PC-3 (cell line): ENCODE measurements around the gene COX4I1. TPM values are rescaled to one million over a fixed set of nuclear protein-coding genes. Genes with fewer than 3 reads are reported as not detected.

ENCODE experiments used
- ATAC-seq: fragments of 200-7000 bp; cut with Tn5 transposase; 2 replicates; pipeline ENCODE4 v1.9.1; 2020; ENCODE audit warnings: mild to moderate bottlenecking, moderate library complexity
- BruUV-seq: library from RNA; stranded (reverse); fragments of 400-500 nt; replicated peaks from 2 replicates; lab custom pipeline; 2021; lab: Mats Ljungman, UMichigan
- CTCF ChIA-PET: fragments of 300-600 bp; sonication (Branson Sonifier 250); formaldehyde crosslinking; loops from one replicate; lab custom pipeline; 2022; ENCODE audit warnings: antibody characterized with exemption; lab: Charles Lee
- POLR2A ChIA-PET: fragments of 300-600 bp; sonication (Branson Sonifier 250); formaldehyde crosslinking; loops from one replicate; lab custom pipeline; 2022; ENCODE audit warnings: antibody characterized with exemption; ENCODE audit not compliant: unreplicated experiment; lab: Charles Lee
- DNase-seq: peaks from one replicate; pipeline ENCODE4 v3.0.0-alpha.2; 2015
- H2AFZ ChIP-seq: fragments of 300-600 bp; sonication (generic); 2 replicates; pipeline ENCODE4 v1.6.0; 2016; ENCODE audit warnings: antibody characterized with exemption, low read length
- H3F3A ChIP-seq: fragments of 300-600 bp; sonication (generic); one replicate; pipeline ENCODE4 v1.6.0; 2017; ENCODE audit warnings: antibody characterized with exemption, low read length, control low read depth, mild to moderate bottlenecking; ENCODE audit not compliant: unreplicated experiment
- H3K27ac ChIP-seq: fragments of 300-600 bp; sonication (generic); 2 replicates; pipeline ENCODE4 v1.5.1; 2016; ENCODE audit warnings: mild to moderate bottlenecking, low read length
- H3K27me3 ChIP-seq: fragments of 300-600 bp; sonication (generic); 2 replicates; pipeline ENCODE4 v1.6.1; 2016; ENCODE audit warnings: low read length, mixed read lengths
- H3K36me3 ChIP-seq: fragments of 300-600 bp; sonication (generic); 2 replicates; pipeline ENCODE4 v1.6.1; 2016; ENCODE audit warnings: low read depth, mixed run types, low read length, mixed read lengths
- H3K4me1 ChIP-seq: fragments of 300-600 bp; sonication (generic); 2 replicates; pipeline ENCODE4 v1.5.1; 2016; ENCODE audit warnings: low read length; ENCODE audit not compliant: insufficient read depth
- H3K4me2 ChIP-seq: fragments of 300-600 bp; sonication (generic); 2 replicates; pipeline ENCODE4 v1.6.0; 2016; ENCODE audit warnings: low read length
- H3K4me3 ChIP-seq: fragments of 300-600 bp; sonication (generic); 2 replicates; pipeline ENCODE4 v1.5.1; 2016; ENCODE audit warnings: mild to moderate bottlenecking, low read length, mixed read lengths
- H3K79me2 ChIP-seq: fragments of 300-600 bp; sonication (generic); 2 replicates; pipeline ENCODE4 v1.6.1; 2017; ENCODE audit warnings: low read length, mixed read lengths
- H3K9ac ChIP-seq: fragments of 300-600 bp; sonication (generic); 2 replicates; pipeline ENCODE4 v1.6.0; 2016; ENCODE audit warnings: mild to moderate bottlenecking, low read length
- H3K9me2 ChIP-seq: fragments of 300-600 bp; sonication (generic); replicated peaks from 2 replicates; pipeline ENCODE4 v1.6.1; 2016; ENCODE audit warnings: mixed run types, low read length, mixed read lengths
- H3K9me3 ChIP-seq: fragments of 300-600 bp; sonication (generic); 2 replicates; pipeline ENCODE4 v1.6.1; 2016; ENCODE audit warnings: low read length, mixed read lengths
- H4K20me1 ChIP-seq: fragments of 300-600 bp; sonication (generic); 2 replicates; pipeline ENCODE4 v1.6.1; 2016; ENCODE audit warnings: low read length, mixed read lengths
- CTCF ChIP-seq: fragments of 300-600 bp; sonication (generic); conservative IDR thresholded peaks from 2 replicates; pipeline ENCODE4 v1.5.1; 2017; ENCODE audit warnings: antibody characterized with exemption, low read depth, mild to moderate bottlenecking, low read length
- EZH2 ChIP-seq: fragments of 300-600 bp; sonication (generic); IDR thresholded peaks from one replicate; pipeline ENCODE4 v1.6.1; 2017; ENCODE audit warnings: antibody characterized with exemption, mild to moderate bottlenecking, low read length; ENCODE audit not compliant: unreplicated experiment
- EZH2phosphoT487 ChIP-seq: fragments of 300-600 bp; sonication (generic); IDR thresholded peaks from 2 replicates; pipeline ENCODE4 v1.6.1; 2018; ENCODE audit warnings: mild to moderate bottlenecking, antibody characterized with exemption, low read length, borderline replicate concordance
- intact Hi-C: fragments of 100-400 bp; cut with micrococcal nuclease; formaldehyde crosslinking; loops from 2 replicates; pipeline ENCODE4 v1.9.0; 2023
- total RNA-seq: library from RNA; depleted of rRNA; stranded (reverse); fragments of >200 nt; gene quantifications from 2 replicates; pipeline ENCODE4 v1.2.3, GENCODE V29; 2014

Gene COX4I1
- total RNA-seq, 1 experiment from 2014 or later: 598 TPM

- no peaks in the 10 kb centered on the region for H3F3A ChIP-seq
- CTCF ChIA-PET: no interaction called here
- no peaks in the 10 kb centered on the region for H3K9me3 ChIP-seq
- intact Hi-C loops: no loop called here
- no TSS peak for BruUV-seq
- no peaks in the 10 kb centered on the region for H3K79me2 ChIP-seq
- H3K36me3 ChIP-seq: no peaks in the 10 kb centered on the region
- no peak overlapping the region for H3K4me2 ChIP-seq
- no peaks in the 10 kb centered on the region for H4K20me1 ChIP-seq
- no peaks in the 10 kb centered on the region for H3K9me2 ChIP-seq
- DNase-seq: no peak
- H2AFZ ChIP-seq: no peak overlapping the region
- no peak overlapping the region for H3K4me3 ChIP-seq
- TF ChIP-seq EZH2phosphoT487: no peak
- TF ChIP-seq EZH2: no peak
- no peak for TF ChIP-seq CTCF
- no peak for ATAC-seq
- peaks cover 84% of the 10 kb centered on the region for H3K27me3 ChIP-seq
- no peak overlapping the region for H3K27ac ChIP-seq
- no peaks in the 10 kb centered on the region for H3K4me1 ChIP-seq
- POLR2A ChIA-PET: no interaction called here
- no peak overlapping the region for H3K9ac ChIP-seq
Measured at GRCh38 chr16:85838876-85839585, 39.5 kb downstream of the COX4I1 start.

DNA sequence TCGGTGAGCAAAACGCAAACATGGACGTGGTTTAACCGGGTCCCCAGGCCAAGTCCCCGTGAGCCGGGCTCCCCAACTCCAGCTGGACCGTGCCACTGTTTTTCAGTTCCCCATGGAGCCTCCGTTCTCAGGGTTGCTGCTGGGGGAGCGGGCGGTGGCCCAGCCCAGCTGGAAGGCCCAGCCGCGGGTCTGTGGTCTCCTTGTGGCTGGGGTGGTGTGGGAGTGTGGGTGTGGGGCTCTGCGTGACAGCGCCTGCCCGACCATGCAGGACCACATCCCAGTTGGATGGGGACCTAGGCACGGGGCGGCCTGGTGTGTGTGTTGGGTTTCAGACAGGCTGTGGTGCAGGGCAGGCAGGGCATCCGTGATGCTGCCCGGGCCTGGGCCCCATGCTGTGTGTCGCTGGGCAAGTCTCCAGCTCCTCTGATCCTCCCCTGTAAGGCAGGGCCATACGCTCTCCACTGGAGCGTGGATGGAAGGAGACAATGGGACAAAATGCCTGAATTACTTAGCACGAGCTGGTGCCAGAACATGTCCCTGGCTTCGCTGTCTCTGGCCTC, 40.3 kb downstream of the COX4I1 start:
- ATAC-seq: no peak
- CTCF ChIA-PET: no interaction called here
- Histone ChIP-seq H3F3A (no peaks in the 10 kb centered on the region), H3K9me3 (no peaks in the 10 kb centered on the region), H3K36me3 (no peaks in the 10 kb centered on the region), H3K9me2 (no peaks in the 10 kb centered on the region), H3K9ac (no peak overlapping the region), H3K4me2 (no peak overlapping the region), H4K20me1 (no peaks in the 10 kb centered on the region), H2AFZ (no peak overlapping the region), H3K27me3 (peaks cover 90% of the 10 kb centered on the region), H3K27ac (no peak overlapping the region), H3K4me3 (no peak overlapping the region), H3K79me2 (no peaks in the 10 kb centered on the region), H3K4me1 (no peaks in the 10 kb centered on the region)
- DNase-seq: no peak
- POLR2A ChIA-PET: no interaction called here
- no peak for TF ChIP-seq EZH2
- no peak for TF ChIP-seq EZH2phosphoT487
- no peak for TF ChIP-seq CTCF
- intact Hi-C loops: no loop called here
- BruUV-seq: no TSS peak

- H3F3A ChIP-seq: no peaks in the 10 kb centered on the region
- TF ChIP-seq EZH2 (no peak), EZH2phosphoT487 (no peak), CTCF (no peak)
- no TSS peak for BruUV-seq
- H3K4me2 ChIP-seq: no peak overlapping the region
- no peaks in the 10 kb centered on the region for H4K20me1 ChIP-seq
- DNase-seq: no peak
- H3K36me3 ChIP-seq: no peaks in the 10 kb centered on the region
- ChIA-PET CTCF (no interaction called here), POLR2A (no interaction called here)
- no peak overlapping the region for H2AFZ ChIP-seq
- H3K27ac ChIP-seq: no peak overlapping the region
- no peak overlapping the region for H3K4me3 ChIP-seq
- no peaks in the 10 kb centered on the region for H3K9me3 ChIP-seq
- H3K79me2 ChIP-seq: no peaks in the 10 kb centered on the region
- intact Hi-C loops: no loop called here
- no peaks in the 10 kb centered on the region for H3K4me1 ChIP-seq
- no peak for ATAC-seq
- no peaks in the 10 kb centered on the region for H3K9me2 ChIP-seq
- no peak overlapping the region for H3K9ac ChIP-seq
- peaks cover 90% of the 10 kb centered on the region for H3K27me3 ChIP-seq
Measured at GRCh38 chr16:85840395-85840794, 40.9 kb downstream of the COX4I1 start.
